GM12873 (cell line): ENCODE data around the gene CNOT3.

ENCODE experiments used
- TF ChIP-seq, protein P1 (sequence below): IDR thresholded peaks from 2 replicates; pipeline ENCODE4 v1.5.1; 2012; ENCODE audit warnings: low read depth, mild to moderate bottlenecking, moderate library complexity, low read length, control low read depth; ENCODE audit not compliant: insufficient read depth; ENCODE audit errors: missing control alignments

The CNOT3 gene

DNA sequence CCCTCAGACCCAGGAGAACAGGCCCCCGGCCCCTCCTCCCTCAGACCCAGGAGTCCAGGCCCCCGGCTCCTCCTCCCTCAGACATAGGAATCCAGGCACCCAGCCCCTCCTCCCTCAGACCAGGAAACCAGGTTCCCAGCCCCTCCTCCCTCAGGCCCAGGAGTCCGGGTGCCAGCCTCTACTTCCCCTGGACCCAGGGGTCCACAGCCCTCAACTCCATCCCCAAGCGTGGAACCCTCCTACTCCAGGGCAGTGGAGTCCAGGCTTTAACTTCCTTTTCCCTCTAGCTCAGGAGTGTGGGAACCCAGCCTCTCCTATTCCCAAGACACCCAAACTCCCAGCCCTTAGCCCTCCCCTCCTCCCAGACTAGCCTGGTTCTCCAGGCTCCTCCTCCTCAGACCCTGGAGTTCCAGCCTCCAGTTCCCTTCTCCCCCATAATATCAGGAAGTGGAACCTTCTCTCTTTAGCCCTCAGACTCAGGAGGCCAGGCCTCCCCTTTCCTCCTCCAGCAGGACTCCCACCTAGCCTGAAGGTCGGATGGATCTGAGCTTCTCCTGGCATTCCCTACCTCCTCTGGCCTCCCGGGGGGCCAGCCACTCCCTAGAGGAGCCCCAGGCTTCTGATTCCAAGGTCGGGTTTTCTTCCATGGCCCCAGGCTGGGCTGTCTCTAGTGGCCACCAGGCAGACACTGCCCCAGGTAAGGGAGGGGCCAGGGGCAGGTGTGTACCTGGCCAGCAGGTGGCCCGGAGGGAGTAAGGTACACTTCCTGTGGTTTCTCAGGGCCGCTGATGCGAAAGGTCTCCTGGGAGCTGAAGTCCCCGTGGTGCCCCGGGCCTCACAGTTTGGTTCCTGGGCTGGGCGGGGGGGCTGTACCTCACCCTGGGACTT lies 35.2 kb downstream of the CNOT3 start, which contains the start of gene TMC4:
Gene TMC4, minus strand, starts transcription at position 690 of the 888 bp plus-strand sequence. Its CDS starts 43 bp downstream, at position 647.
- TF ChIP-seq, protein P1, sequence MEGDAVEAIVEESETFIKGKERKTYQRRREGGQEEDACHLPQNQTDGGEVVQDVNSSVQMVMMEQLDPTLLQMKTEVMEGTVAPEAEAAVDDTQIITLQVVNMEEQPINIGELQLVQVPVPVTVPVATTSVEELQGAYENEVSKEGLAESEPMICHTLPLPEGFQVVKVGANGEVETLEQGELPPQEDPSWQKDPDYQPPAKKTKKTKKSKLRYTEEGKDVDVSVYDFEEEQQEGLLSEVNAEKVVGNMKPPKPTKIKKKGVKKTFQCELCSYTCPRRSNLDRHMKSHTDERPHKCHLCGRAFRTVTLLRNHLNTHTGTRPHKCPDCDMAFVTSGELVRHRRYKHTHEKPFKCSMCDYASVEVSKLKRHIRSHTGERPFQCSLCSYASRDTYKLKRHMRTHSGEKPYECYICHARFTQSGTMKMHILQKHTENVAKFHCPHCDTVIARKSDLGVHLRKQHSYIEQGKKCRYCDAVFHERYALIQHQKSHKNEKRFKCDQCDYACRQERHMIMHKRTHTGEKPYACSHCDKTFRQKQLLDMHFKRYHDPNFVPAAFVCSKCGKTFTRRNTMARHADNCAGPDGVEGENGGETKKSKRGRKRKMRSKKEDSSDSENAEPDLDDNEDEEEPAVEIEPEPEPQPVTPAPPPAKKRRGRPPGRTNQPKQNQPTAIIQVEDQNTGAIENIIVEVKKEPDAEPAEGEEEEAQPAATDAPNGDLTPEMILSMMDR: peak; percentile 28

GRCh38 chr19:54173359-54173699 lies 35.8 kb downstream of the CNOT3 start:
- TF ChIP-seq, protein P1: no peak

- TF ChIP-seq, protein P1: no peak
Measured at GRCh38 chr19:54173951-54174834, 36.6 kb downstream of the CNOT3 start.

- TF ChIP-seq, protein P1: no peak
Measured at GRCh38 chr19:54178581-54179261, 41.2 kb downstream of the CNOT3 start.

DNA sequence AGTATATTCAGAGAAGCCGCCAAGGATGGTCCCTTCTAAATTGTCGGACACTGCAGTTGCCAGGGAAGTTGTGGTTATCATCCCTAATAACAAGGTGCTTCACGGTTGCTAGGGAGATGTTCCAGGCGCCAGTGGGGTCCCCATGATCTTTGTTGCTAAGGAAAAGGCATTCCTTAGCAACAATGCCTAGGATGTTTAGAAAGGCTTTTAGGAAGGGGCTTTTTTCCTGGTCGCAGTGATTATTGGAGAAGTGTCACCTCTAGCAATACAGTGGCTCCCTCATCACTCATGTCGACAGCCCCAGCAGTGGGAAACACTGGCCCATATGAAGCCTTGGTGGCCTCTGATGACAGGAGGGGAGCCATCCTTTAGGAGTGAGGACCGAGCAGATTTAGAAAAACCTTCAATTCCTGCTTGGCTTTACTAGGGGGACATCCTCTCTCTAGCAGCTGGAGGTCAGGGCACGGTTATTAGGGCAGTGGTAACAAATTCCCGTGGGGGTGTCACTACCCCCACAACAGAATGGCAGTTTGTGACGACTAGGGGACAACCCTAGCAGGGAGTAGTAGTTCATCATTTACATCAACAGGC lies 41.8 kb downstream of the CNOT3 start:
- TF ChIP-seq, protein P1: no peak

- TF ChIP-seq, protein P1: no peak
Measured at GRCh38 chr19:54179921-54180461, 42.4 kb downstream of the CNOT3 start.
